Measurements from ENCODE around the gene PALM.
"Not testable (repeated sequence)": the region's sequence is repeated elsewhere in the genome, so short reads cannot be mapped to it uniquely, and the experiment has no call there.

Gene PALM

GRCh38 chr19:732148-733069, 23.7 kb downstream of the PALM start:
- no peak for DNase-seq (ENCODE audit: low read depth in 2 of 2)

DNA sequence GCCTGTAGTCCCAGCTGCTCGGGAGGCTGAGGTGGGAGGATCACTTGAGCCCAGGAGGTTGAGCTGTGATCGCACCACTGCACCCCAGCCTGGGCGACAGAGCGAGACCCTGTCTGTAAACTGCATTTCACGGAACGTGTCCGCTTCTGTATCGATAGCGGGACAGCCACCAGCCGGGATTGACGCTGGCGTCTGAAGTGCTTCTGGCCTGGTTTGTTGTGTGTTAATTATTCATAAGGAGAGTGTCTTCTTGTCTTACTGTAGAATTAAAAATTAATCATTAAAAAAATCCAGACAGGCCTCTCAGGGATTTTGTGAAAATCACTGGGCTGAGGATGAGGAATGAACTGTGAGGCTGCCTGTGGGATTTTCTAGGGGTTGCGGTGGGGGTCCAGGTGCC, 26.0 kb downstream of the PALM start:
- DNase-seq (ENCODE audit: low read depth in 2 of 2) = no peak

DNA sequence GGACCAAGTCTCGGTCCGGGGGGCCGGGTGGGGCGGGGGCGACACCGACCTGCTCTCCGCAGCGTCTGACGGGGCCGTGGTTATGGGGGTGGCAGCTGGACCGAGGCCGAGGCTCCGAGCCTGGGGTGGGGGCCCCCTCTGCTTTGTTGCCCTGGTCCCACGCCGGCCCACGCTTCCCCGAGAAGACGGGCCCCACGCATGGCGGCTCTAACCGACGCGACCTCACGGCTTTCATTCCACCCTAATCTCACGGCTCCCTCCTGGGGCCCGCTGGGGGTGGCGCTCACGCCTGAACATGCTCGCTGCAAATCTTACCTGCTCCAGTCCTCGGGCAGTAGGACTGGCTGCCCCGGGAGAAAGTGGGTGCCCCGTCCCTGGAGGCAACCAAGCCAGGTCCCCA, 27.4 kb downstream of the PALM start:
- DNase-seq (ENCODE audit: low read depth in 2 of 2) = no peak

- peak; percentile 9 to 32 for DNase-seq (ENCODE audit: low read depth in 2 of 2)
Observed at GRCh38 chr19:737591-738093, 28.9 kb downstream of the PALM start.

DNA sequence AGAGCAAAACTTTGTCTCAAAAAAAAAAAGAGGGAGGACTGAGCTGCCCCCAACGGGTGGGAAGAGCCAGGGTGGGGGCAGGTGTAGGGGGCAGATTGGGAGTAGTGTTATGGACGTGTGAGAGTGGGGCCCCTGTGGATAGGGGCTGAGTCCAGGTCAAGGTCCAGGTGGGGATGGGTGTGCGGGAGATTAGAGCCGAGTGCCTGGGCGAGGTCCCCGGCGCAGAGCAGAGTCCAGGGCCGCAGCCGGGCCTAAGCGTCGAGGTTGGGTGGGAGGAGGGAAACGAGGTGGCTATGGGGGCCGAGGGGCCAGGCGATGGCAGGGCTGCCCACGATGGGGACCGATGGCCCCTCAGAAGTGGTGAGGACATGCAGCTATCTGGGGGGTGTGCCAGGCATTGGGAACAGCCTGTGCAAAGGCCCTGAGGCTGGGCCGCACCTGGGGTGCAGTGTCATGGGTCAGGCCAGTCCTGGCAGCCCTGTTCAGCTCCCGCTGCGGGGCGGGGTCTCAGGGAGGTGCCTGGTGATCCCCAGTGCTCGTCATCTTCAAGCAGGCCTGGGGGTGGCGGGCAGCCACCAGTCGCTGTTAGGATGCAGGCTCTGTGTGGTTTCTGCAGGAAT, 29.9 kb downstream of the PALM start:
- no peak for DNase-seq (ENCODE audit: low read depth in 2 of 2)

- no peak for DNase-seq (ENCODE audit: low read depth in 2 of 2)
Observed at GRCh38 chr19:739998-740715, 31.4 kb downstream of the PALM start.

DNA sequence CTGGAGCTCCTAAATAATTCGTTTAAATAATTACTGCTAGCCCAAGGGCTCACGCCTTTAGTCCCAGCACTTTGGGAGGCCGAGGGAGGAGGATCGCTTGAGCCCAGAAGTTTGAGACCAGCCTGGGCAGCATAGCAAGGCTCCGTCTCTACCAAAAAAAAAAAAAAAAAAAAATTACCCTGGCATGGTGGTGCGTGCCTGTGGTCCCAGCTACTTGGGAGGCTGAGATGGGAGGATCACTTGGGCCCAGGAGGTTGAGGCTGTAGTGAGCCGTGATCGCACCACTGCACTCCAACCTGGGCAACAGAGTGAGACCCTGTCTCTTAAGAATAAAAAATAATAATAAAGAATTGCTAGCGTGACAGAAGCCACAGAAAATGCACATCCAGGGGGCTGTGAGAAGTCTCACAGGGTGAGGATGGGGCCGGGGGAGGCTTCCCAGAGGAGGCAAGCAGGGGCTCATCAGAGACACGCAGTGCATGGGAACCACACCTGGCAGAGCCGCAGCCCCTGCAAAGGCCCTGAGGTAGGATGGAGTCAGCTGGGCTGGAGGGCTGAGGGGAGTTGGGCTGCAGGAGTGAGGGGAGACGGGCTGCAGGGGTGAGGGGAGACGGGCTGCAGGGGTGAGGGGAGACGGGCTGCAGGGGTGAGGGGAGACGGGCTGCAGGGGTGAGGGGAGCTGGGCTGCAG, 32.2 kb downstream of the PALM start:
- DNase-seq (ENCODE audit: low read depth in 2 of 2) = not testable (repeated sequence)

- DNase-seq (ENCODE audit: low read depth in 2 of 2) = no peak
Observed at GRCh38 chr19:741506-742131, 32.9 kb downstream of the PALM start.

- no peak for DNase-seq (ENCODE audit: low read depth in 2 of 2)
Observed at GRCh38 chr19:742540-743075, 33.9 kb downstream of the PALM start.

DNA sequence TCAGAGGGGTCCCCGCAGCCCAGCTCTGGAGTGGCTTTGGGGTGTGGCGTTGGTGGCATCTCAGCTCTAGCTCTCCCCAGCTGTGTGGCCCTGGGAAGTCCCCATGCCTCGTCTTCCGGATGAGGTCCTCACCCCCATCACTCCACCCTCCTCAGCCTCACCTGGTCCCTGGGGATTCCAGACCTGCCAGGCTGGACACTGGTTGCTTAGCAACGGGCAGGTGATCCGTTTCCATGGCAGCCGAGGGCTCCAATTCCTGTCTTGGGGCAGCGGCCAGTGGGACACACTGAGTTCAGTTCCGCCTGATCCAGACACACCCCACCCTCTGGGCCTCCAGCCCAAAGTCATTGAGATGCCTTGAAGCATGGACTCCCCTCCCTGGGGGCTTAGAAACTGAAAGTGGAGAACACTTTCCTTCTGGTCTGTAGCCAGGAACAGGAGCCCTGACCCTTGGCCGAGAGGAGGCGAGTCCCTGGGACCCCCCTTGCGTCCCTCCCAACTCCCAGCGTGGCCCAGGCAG, 34.5 kb downstream of the PALM start:
- no peak for DNase-seq (ENCODE audit: low read depth in 2 of 2)

DNA sequence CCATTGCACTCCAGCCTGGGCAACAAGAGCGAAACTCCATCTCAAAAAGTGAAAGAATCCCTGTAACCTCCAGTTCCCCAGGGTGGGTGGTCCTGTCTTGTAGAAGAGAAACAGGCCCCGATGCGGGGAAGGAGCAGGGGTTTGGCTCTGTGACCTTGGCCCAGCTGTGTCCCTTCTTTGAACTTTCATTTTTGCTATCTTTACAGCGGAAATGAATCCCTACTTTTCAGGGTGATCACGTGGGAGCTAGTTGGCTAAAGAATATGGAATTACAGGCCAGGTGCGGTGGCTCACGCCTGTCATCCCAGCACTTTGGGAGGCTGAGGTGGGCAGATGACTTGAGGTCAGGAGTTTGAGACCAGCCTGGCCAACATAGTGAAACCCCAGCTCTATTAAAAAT, 36.4 kb downstream of the PALM start:
- DNase-seq (ENCODE audit: low read depth in 2 of 2) = not testable (repeated sequence)

GRCh38 chr19:746208-746819, 37.6 kb downstream of the PALM start:
- DNase-seq (ENCODE audit: low read depth in 2 of 2) = no peak

GRCh38 chr19:746956-747355, 38.2 kb downstream of the PALM start:
- DNase-seq (ENCODE audit: low read depth in 2 of 2) = no peak

GRCh38 chr19:747432-748273, 38.9 kb downstream of the PALM start:
- no peak for DNase-seq (ENCODE audit: low read depth in 2 of 2)

- DNase-seq (ENCODE audit: low read depth in 2 of 2) = no peak
Observed at GRCh38 chr19:748274-748598, 39.5 kb downstream of the PALM start.

DNA sequence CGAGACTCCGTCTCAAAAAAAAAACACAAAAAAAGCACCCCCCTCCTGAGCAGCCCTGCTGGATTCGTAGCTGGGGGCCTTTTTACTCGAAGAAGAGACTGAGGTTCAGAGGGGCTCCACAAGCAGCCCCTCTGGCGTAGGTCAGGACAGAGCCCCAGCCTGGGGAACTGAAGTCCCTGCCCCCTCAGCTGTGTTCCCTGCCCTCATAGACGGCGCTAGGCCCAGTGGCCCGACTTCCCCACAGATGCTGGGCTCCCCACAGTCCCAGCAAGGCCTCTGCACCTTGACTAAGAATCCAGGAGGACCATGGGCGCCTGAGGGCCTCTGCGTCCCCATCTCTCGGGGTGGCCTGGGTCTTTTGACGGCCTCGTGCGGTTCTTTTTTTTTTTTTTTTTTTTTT, 41.1 kb downstream of the PALM start:
- DNase-seq (ENCODE audit: low read depth in 2 of 2) = no peak

- DNase-seq (ENCODE audit: low read depth in 2 of 2) = no peak
Observed at GRCh38 chr19:750640-751423, 42.1 kb downstream of the PALM start, which contains the start of gene MISP. Gene MISP, plus strand, starts transcription at chr19:751112. Its CDS starts 5,835 bp downstream, at chr19:756947.

DNA sequence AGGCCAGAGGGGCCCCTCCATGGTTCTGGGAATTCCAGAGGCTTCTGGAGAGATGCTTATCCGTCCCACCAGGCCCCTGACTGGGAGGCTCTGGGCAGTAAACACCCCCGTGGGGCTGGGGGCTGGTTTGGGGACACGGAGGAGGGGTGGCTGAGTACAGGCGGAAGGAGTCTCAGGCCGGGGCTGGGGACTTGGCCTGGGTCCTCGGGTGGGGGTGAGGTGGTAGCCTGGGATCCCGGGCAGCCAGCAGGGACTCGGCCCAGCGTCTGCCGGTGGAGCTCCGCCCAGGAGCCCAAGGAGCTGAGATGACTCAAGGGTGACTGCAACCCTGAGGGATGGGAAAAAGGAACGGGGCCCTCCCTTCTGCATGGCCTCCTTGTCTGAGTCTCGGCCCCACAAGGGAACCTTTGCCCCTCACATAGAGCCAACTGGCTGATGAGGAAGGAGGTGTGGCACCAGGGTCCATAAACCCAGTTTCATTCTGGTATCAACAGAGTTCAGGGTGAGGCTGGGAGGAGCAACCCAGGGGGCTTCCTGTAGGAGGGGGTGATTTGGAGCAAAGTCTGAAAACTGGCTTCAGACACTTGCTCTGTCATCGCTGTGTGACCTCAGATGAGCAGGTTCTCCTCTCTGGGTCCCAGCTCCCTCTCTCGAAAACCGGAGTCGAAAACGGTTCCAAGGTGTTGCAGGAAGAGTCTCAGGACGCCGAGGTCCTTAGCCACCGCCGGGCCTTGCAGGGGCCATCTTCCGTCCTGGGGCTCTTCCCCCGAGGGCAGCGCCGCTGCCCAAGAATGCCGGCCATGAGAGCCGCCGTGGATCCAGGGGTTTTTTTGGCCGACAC, 43.0 kb downstream of the PALM start:
- DNase-seq (ENCODE audit: low read depth in 2 of 2) = no peak
